ENCODE measurements around the gene PARP15.
A peak's percentile ranks its signal among the peaks of the same experiment; 100 is the strongest.

Gene PARP15

GRCh38 chr3:122577409-122578031 lies at the start of gene PARP15:
TSS of gene PARP15 (plus strand) at chr3:122577650. CDS start at chr3:122577668, 18 bp downstream.
- Histone ChIP-seq H3K4me3 (ENCODE audit: low read depth in 1 of 2, low read length in 2 of 2) (peak within 1 kb of the TSS; percentile 65 to 78), H2AFZ (ENCODE audit: low read depth, low read length) (peak within 1 kb of the TSS; percentile 92)

GRCh38 chr3:122530164-122530563 lies 47.3 kb upstream of the PARP15 start:
- no peak overlapping the region for H3K27ac ChIP-seq (ENCODE audit: low read length)
- H3K27me3 ChIP-seq (ENCODE audit: insufficient read depth, low read length, poor library complexity): no peaks in the 10 kb centered on the region
- no peak overlapping the region for H3K9ac ChIP-seq (ENCODE audit: low read depth, low read length)
- no peaks in the 10 kb centered on the region for H4K20me1 ChIP-seq (ENCODE audit: insufficient read depth, low read length)
- ATAC-seq (ENCODE audit: insufficient read depth, low read depth) (no peak; the same call in 2 of the 3 replicates), DNase-seq (no peak)
- H3K79me2 ChIP-seq (ENCODE audit: insufficient read depth, low read length): no peaks in the 10 kb centered on the region
- no peaks in the 10 kb centered on the region for H3K4me1 ChIP-seq (ENCODE audit: insufficient read depth, low read length)
- no peak overlapping the region for H3K4me3 ChIP-seq (ENCODE audit: low read depth in 1 of 2, low read length in 2 of 2)
- peaks cover 42% of the 10 kb centered on the region for H3K36me3 ChIP-seq (ENCODE audit: insufficient read depth, low read length)
- H3K9me3 ChIP-seq (ENCODE audit: insufficient read depth, low read length, severe bottlenecking): no peaks in the 10 kb centered on the region
- H3K4me2 ChIP-seq (ENCODE audit: insufficient read depth, low read length): no peak overlapping the region
- H2AFZ ChIP-seq (ENCODE audit: low read depth, low read length): no peak overlapping the region
- TF ChIP-seq, protein P1, sequence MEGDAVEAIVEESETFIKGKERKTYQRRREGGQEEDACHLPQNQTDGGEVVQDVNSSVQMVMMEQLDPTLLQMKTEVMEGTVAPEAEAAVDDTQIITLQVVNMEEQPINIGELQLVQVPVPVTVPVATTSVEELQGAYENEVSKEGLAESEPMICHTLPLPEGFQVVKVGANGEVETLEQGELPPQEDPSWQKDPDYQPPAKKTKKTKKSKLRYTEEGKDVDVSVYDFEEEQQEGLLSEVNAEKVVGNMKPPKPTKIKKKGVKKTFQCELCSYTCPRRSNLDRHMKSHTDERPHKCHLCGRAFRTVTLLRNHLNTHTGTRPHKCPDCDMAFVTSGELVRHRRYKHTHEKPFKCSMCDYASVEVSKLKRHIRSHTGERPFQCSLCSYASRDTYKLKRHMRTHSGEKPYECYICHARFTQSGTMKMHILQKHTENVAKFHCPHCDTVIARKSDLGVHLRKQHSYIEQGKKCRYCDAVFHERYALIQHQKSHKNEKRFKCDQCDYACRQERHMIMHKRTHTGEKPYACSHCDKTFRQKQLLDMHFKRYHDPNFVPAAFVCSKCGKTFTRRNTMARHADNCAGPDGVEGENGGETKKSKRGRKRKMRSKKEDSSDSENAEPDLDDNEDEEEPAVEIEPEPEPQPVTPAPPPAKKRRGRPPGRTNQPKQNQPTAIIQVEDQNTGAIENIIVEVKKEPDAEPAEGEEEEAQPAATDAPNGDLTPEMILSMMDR (IDR thresholded peaks at IDR 0.05; ENCODE audit: borderline replicate concordance, extremely low read depth, low read length, poor library complexity, severe bottlenecking): no peak
- TF ChIP-seq EZH2 (IDR thresholded peaks at IDR 0.05; ENCODE audit: borderline replicate concordance, low read depth, low read length, severe bottlenecking): no peak

More at GRCh38 chr3:122577409-122578031, at the start of gene PARP15:
- no peaks in the 10 kb centered on the region for H4K20me1 ChIP-seq (ENCODE audit: insufficient read depth, low read length)
- DNase-seq: peak; percentile 83
- no peaks in the 10 kb centered on the region for H3K27me3 ChIP-seq (ENCODE audit: insufficient read depth, low read length, poor library complexity)
- peak within 1 kb of the TSS; percentile 72 for H3K4me2 ChIP-seq (ENCODE audit: insufficient read depth, low read length)
- H3K9ac ChIP-seq (ENCODE audit: low read depth, low read length): peak within 1 kb of the TSS; percentile 83
- ATAC-seq (ENCODE audit: insufficient read depth, low read depth): peak; percentile 88
- peaks cover 14% of the 10 kb centered on the region for H3K9me3 ChIP-seq (ENCODE audit: insufficient read depth, low read length, severe bottlenecking)
- peak within 1 kb of the TSS; percentile 89 for H3K27ac ChIP-seq (ENCODE audit: low read length)
- TF ChIP-seq EZH2 (IDR thresholded peaks at IDR 0.05; ENCODE audit: borderline replicate concordance, low read depth, low read length, severe bottlenecking): no peak
- TF ChIP-seq, protein P1 (IDR thresholded peaks at IDR 0.05; ENCODE audit: borderline replicate concordance, extremely low read depth, low read length, poor library complexity, severe bottlenecking): peak; percentile 39
- H3K36me3 ChIP-seq (ENCODE audit: insufficient read depth, low read length): peaks cover 23% of the 10 kb centered on the region
- H3K4me1 ChIP-seq (ENCODE audit: insufficient read depth, low read length): peaks cover 32% of the 10 kb centered on the region
- peaks cover 23% of the 10 kb centered on the region for H3K79me2 ChIP-seq (ENCODE audit: insufficient read depth, low read length)

DNA sequence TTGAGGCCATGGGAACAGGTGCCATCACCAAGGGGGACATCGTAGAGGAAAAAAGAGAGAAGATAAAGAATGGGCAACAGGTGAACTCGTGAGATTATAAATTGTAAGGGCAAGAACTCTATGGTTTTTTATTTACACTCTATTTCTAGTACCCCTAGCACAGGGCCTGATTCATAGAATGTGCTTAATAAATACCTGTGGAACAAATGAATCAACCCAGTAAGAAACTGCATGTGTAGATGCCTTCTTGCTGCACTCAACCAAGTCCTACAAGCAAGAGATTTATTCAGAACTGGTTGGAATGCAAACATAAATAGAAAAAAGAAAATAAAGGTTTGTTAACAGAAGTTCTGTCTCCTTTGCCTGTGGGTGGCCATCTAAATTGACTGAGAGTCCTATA lies 44.0 kb upstream of the PARP15 start:
- Histone ChIP-seq H3K36me3 (ENCODE audit: insufficient read depth, low read length) (peaks cover 63% of the 10 kb centered on the region), H3K4me1 (ENCODE audit: insufficient read depth, low read length) (no peaks in the 10 kb centered on the region), H3K27me3 (ENCODE audit: insufficient read depth, low read length, poor library complexity) (no peaks in the 10 kb centered on the region), H4K20me1 (ENCODE audit: insufficient read depth, low read length) (no peaks in the 10 kb centered on the region), H3K4me3 (ENCODE audit: low read depth in 1 of 2, low read length in 2 of 2) (no peak overlapping the region), H3K27ac (ENCODE audit: low read length) (no peak overlapping the region), H3K79me2 (ENCODE audit: insufficient read depth, low read length) (no peaks in the 10 kb centered on the region), H3K9me3 (ENCODE audit: insufficient read depth, low read length, severe bottlenecking) (no peaks in the 10 kb centered on the region), H3K4me2 (ENCODE audit: insufficient read depth, low read length) (no peak overlapping the region), H2AFZ (ENCODE audit: low read depth, low read length) (no peak overlapping the region), H3K9ac (ENCODE audit: low read depth, low read length) (no peak overlapping the region)
- ATAC-seq (ENCODE audit: insufficient read depth, low read depth): no peak
- no peak for DNase-seq
- TF ChIP-seq, protein P1 (IDR thresholded peaks at IDR 0.05; ENCODE audit: borderline replicate concordance, extremely low read depth, low read length, poor library complexity, severe bottlenecking): no peak
- no peak for TF ChIP-seq EZH2 (IDR thresholded peaks at IDR 0.05; ENCODE audit: borderline replicate concordance, low read depth, low read length, severe bottlenecking)

All from DND-41 (cell line).